Mesenchymal stem cell (in vitro differentiated cells and primary cell): ENCODE results near the gene SCN3A.

Experiments used
- DNase-seq: peaks from one replicate; pipeline ENCODE4 v3.0.0-alpha.2; 2013
- H2AFZ ChIP-seq: one replicate; pipeline ENCODE4 v1.6.1; 2013; ENCODE audit warnings: low read depth, mild to moderate bottlenecking, control low read depth, inconsistent platforms, low read length, moderate library complexity
- H2AK5ac ChIP-seq: 2 replicates; pipeline ENCODE4 v1.6.1; 2013; ENCODE audit warnings: low read length, moderate library complexity, mild to moderate bottlenecking, inconsistent platforms; ENCODE audit not compliant: severe bottlenecking
- H2BK120ac ChIP-seq: one replicate; pipeline ENCODE4 v1.6.1; 2013; ENCODE audit warnings: low read depth, mild to moderate bottlenecking, inconsistent platforms, low read length, moderate library complexity
- H2BK12ac ChIP-seq, 2 experiments: one replicate each; pipeline ENCODE4 v1.6.1; 2013; ENCODE audit warnings: inconsistent platforms in 2 of 2, low read length in 2 of 2, mild to moderate bottlenecking in 2 of 2, moderate library complexity in 2 of 2, control low read depth in 1 of 2
- H2BK15ac ChIP-seq: one replicate; pipeline ENCODE4 v1.6.1; 2013; ENCODE audit warnings: mild to moderate bottlenecking, low read depth, inconsistent platforms; ENCODE audit not compliant: poor library complexity, severe bottlenecking
- H2BK5ac ChIP-seq: 2 replicates; pipeline ENCODE4 v1.6.1; 2013; ENCODE audit warnings: low read depth, mild to moderate bottlenecking, low read length, control low read depth, inconsistent platforms; ENCODE audit not compliant: poor library complexity, severe bottlenecking
- H3K14ac ChIP-seq, 2 experiments: one replicate each; pipeline ENCODE4 v1.6.1; 2013; ENCODE audit warnings: inconsistent platforms in 2 of 2, low read length in 2 of 2, control low read depth in 1 of 2, mild to moderate bottlenecking in 1 of 2, moderate library complexity in 1 of 2
- H3K18ac ChIP-seq, 2 experiments: one replicate each; pipeline ENCODE4 v1.6.1; 2013; ENCODE audit warnings: inconsistent platforms in 2 of 2, low read length in 2 of 2, control low read depth in 1 of 2, low read depth in 1 of 2, mild to moderate bottlenecking in 1 of 2
- H3K23ac ChIP-seq, 2 experiments: one replicate each; pipeline ENCODE4 v1.6.1; 2013; ENCODE audit warnings: inconsistent platforms in 2 of 2, low read length in 2 of 2, mild to moderate bottlenecking in 2 of 2, moderate library complexity in 2 of 2, control low read depth in 1 of 2
- H3K27ac ChIP-seq: 2 replicates; pipeline ENCODE4 v1.5.1; 2013; ENCODE audit warnings: mild to moderate bottlenecking, moderate library complexity, low read length, control low read depth, inconsistent platforms; ENCODE audit not compliant: poor library complexity, severe bottlenecking
- H3K27me3 ChIP-seq, 2 experiments: 2 replicates each; pipeline versions ENCODE4 v1.6.1 to v1.7.0; 2013; ENCODE audit warnings: low read length in 2 of 2, mild to moderate bottlenecking in 2 of 2, moderate library complexity in 2 of 2, control low read depth in 1 of 2, inconsistent platforms in 1 of 2; ENCODE audit not compliant: control insufficient read depth in 1 of 2, insufficient read depth in 1 of 2
- H3K36me3 ChIP-seq, 2 experiments: 2 replicates each; pipeline versions ENCODE4 v1.6.1 to v1.7.0; 2013; ENCODE audit warnings: low read length in 2 of 2, control low read depth in 1 of 2, inconsistent platforms in 1 of 2, low read depth in 1 of 2, mild to moderate bottlenecking in 1 of 2; ENCODE audit not compliant: insufficient read depth in 2 of 2, control insufficient read depth in 1 of 2
- H3K4ac ChIP-seq, 2 experiments: one replicate each; pipeline ENCODE4 v1.6.1; 2013; ENCODE audit warnings: inconsistent platforms in 2 of 2, low read length in 2 of 2, mild to moderate bottlenecking in 2 of 2, moderate library complexity in 2 of 2, control low read depth in 1 of 2, low read depth in 1 of 2
- H3K4me1 ChIP-seq: 2 replicates; pipeline ENCODE4 v1.6.1; 2013; ENCODE audit warnings: low read depth, low read length, control low read depth; ENCODE audit not compliant: control insufficient read depth, insufficient read depth
- H3K4me2 ChIP-seq: 2 replicates; pipeline ENCODE4 v1.6.1; 2013; ENCODE audit warnings: low read length, mild to moderate bottlenecking, inconsistent platforms; ENCODE audit not compliant: poor library complexity, severe bottlenecking
- H3K4me3 ChIP-seq, 2 experiments: 2 replicates each; pipeline versions ENCODE4 v1.5.1 to v1.7.0; 2013; ENCODE audit warnings: low read length in 2 of 2, mild to moderate bottlenecking in 2 of 2, control low read depth in 1 of 2, low read depth in 1 of 2; ENCODE audit not compliant: insufficient read depth in 1 of 2
- H3K79me1 ChIP-seq: replicated peaks from 2 replicates; pipeline ENCODE4 v1.6.1; 2013; ENCODE audit warnings: mild to moderate bottlenecking, control low read depth, low read length, inconsistent platforms; ENCODE audit not compliant: poor library complexity, severe bottlenecking
- H3K9ac ChIP-seq: 2 replicates; pipeline ENCODE4 v1.7.0; 2013; ENCODE audit warnings: mild to moderate bottlenecking, low read length, moderate library complexity
- H3K9me3 ChIP-seq: 2 replicates; pipeline ENCODE4 v1.7.0; 2013; ENCODE audit warnings: mild to moderate bottlenecking, low read length; ENCODE audit not compliant: control insufficient read depth
- H4K8ac ChIP-seq: one replicate; pipeline ENCODE4 v1.6.1; 2013; ENCODE audit warnings: inconsistent platforms, mild to moderate bottlenecking, low read length, moderate library complexity
- H4K91ac ChIP-seq: one replicate; pipeline ENCODE4 v1.6.1; 2013; ENCODE audit warnings: mild to moderate bottlenecking, low read length, inconsistent platforms
- WGBS: methylation state at CpG from one replicate; pipeline ENCODE4 v1.1.7; 2013; ENCODE audit warnings: mixed read lengths; 5-methylcytosine and 5-hydroxymethylcytosine counted together

The SCN3A gene

GRCh38 chr2:165112133-165112573, 91.7 kb downstream of the SCN3A start:
- no peaks in the 10 kb centered on the region for H3K4me1 ChIP-seq
- H3K4me2 ChIP-seq = no peak overlapping the region
- H3K14ac ChIP-seq = peak overlapping the region in 1 of 2 experiments; percentile 79
- no peak overlapping the region for H2BK5ac ChIP-seq
- peak overlapping the region; percentile 54 to 93 for H2BK12ac ChIP-seq
- no peak overlapping the region for H2AFZ ChIP-seq
- peak overlapping the region in 1 of 2 experiments; percentile 40 for H3K18ac ChIP-seq
- no peaks in the 10 kb centered on the region for H3K79me1 ChIP-seq
- no peak overlapping the region for H4K8ac ChIP-seq
- WGBS = 32% methylated on average over 3 of the region's 4 CpGs
- DNase-seq = peak; percentile 11
- no peak overlapping the region for H3K9ac ChIP-seq
- H3K4ac ChIP-seq = peak overlapping the region in 1 of 2 experiments; percentile 75
- no peak overlapping the region for H3K4me3 ChIP-seq
- no peak overlapping the region for H3K27ac ChIP-seq
- no peak overlapping the region for H3K23ac ChIP-seq
- H4K91ac ChIP-seq = no peak overlapping the region
- H2BK15ac ChIP-seq = no peak overlapping the region
- no peaks in the 10 kb centered on the region for H3K9me3 ChIP-seq
- no peaks in the 10 kb centered on the region for H3K36me3 ChIP-seq
- no peak overlapping the region for H2AK5ac ChIP-seq
- no peak overlapping the region for H2BK120ac ChIP-seq
- no peaks in the 10 kb centered on the region for H3K27me3 ChIP-seq

- Histone ChIP-seq H3K79me1 (no peaks in the 10 kb centered on the region), H3K4me2 (no peak overlapping the region), H3K4me3 (no peak overlapping the region), H3K27me3 (no peaks in the 10 kb centered on the region), H3K14ac (no peak overlapping the region), H2BK120ac (no peak overlapping the region), H2AK5ac (no peak overlapping the region), H2BK15ac (no peak overlapping the region), H4K8ac (no peak overlapping the region), H2AFZ (no peak overlapping the region), H3K36me3 (no peaks in the 10 kb centered on the region), H2BK12ac (no peak overlapping the region), H2BK5ac (no peak overlapping the region), H3K4ac (no peak overlapping the region), H3K9ac (no peak overlapping the region), H3K27ac (no peak overlapping the region), H3K4me1 (no peaks in the 10 kb centered on the region), H4K91ac (no peak overlapping the region), H3K9me3 (no peaks in the 10 kb centered on the region), H3K18ac (no peak overlapping the region), H3K23ac (no peak overlapping the region)
- WGBS = no CpG with 5 or more reads among the region's 1 CpG
- no peak for DNase-seq
Observed at GRCh38 chr2:165110394-165110793, 93.5 kb downstream of the SCN3A start.

- H2BK120ac ChIP-seq = no peak overlapping the region
- no peak overlapping the region for H2BK12ac ChIP-seq
- no peak overlapping the region for H4K91ac ChIP-seq
- H3K18ac ChIP-seq = peak overlapping the region in 1 of 2 experiments; percentile 44
- H3K27me3 ChIP-seq = no peaks in the 10 kb centered on the region
- no peak overlapping the region for H2BK15ac ChIP-seq
- no peaks in the 10 kb centered on the region for H3K4me1 ChIP-seq
- peak; percentile 71 for DNase-seq
- no peak overlapping the region for H2BK5ac ChIP-seq
- WGBS = 26% methylated on average over 2 of the region's 5 CpGs
- H3K14ac ChIP-seq = no peak overlapping the region
- no peak overlapping the region for H3K9ac ChIP-seq
- no peak overlapping the region for H2AK5ac ChIP-seq
- H3K4ac ChIP-seq = no peak overlapping the region
- no peak overlapping the region for H3K4me3 ChIP-seq
- no peak overlapping the region for H2AFZ ChIP-seq
- no peak overlapping the region for H4K8ac ChIP-seq
- H3K4me2 ChIP-seq = no peak overlapping the region
- no peaks in the 10 kb centered on the region for H3K9me3 ChIP-seq
- H3K36me3 ChIP-seq = no peaks in the 10 kb centered on the region
- no peaks in the 10 kb centered on the region for H3K79me1 ChIP-seq
- no peak overlapping the region for H3K23ac ChIP-seq
- no peak overlapping the region for H3K27ac ChIP-seq
Observed at GRCh38 chr2:165109915-165110314, 93.9 kb downstream of the SCN3A start.

GRCh38 chr2:165105926-165106325, 97.9 kb downstream of the SCN3A start:
- H3K9ac ChIP-seq = no peak overlapping the region
- no peak overlapping the region for H3K18ac ChIP-seq
- no peak overlapping the region for H4K91ac ChIP-seq
- no peak overlapping the region for H2BK120ac ChIP-seq
- no peaks in the 10 kb centered on the region for H3K4me1 ChIP-seq
- H3K27me3 ChIP-seq = no peaks in the 10 kb centered on the region
- H3K4me3 ChIP-seq = no peak overlapping the region
- no peak overlapping the region for H2BK5ac ChIP-seq
- no peak overlapping the region for H3K27ac ChIP-seq
- H2AK5ac ChIP-seq = no peak overlapping the region
- no peak overlapping the region for H3K23ac ChIP-seq
- no peak overlapping the region for H2BK15ac ChIP-seq
- WGBS = 0% methylated on average over 3 of the region's 4 CpGs
- no peak overlapping the region for H2AFZ ChIP-seq
- no peaks in the 10 kb centered on the region for H3K9me3 ChIP-seq
- no peak overlapping the region for H3K14ac ChIP-seq
- H3K4me2 ChIP-seq = no peak overlapping the region
- peak; percentile 69 for DNase-seq
- no peak overlapping the region for H2BK12ac ChIP-seq
- H3K79me1 ChIP-seq = no peaks in the 10 kb centered on the region
- H4K8ac ChIP-seq = no peak overlapping the region
- H3K4ac ChIP-seq = no peak overlapping the region
- no peaks in the 10 kb centered on the region for H3K36me3 ChIP-seq
